ENCODE results near the gene WNT9B. TPM values are rescaled to one million over a fixed set of nuclear protein-coding genes. Genes with fewer than 3 reads are reported as not detected.

Gene WNT9B
- total and polyA plus RNA-seq, 9 of the 15 experiments (the other 6 are each of a cell fraction or from before 2014, with no cell fraction given): not detected

DNA sequence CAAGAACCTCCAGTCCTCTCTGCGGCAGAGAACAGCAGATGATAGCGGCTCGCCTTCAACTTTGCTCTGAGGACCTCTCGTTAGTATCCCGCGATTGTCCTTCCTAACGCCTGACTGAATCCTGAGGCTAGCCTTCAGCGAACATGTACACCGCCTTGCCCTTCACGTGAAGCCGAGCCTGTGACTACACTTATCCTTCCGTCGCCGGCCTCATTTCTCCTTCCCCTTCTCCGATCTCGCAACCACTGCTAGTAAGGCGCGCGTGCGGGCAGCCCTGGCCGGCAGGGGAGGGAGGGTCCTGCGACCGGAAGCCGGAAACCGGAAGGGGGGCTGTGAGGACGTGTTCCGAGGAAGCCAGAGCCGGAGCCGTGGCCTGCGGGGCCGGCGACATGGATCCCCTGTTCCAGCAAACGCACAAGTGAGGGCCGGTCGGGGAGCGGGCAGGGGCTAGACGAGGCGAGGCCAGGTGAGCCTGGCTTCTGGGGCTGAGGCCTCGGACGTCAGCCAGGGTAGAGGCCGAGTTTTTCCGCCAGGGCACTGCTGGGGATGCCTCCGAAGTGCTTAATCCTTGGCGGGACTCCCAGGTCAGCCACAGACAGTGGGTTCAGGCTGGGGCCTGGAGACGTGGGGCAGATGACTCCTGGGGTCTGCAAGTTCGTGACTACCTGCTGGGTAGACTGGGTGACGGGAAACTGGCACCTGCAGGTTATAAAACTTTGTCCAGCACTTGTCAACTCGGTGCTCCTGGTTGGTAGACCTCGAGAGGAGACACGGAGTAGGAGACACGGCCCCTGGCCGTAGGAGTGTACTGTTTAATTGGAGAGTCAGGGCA, 71.6 kb downstream of the WNT9B start, which contains the start of gene GOSR2 (continued):
- TF ChIP-seq, protein P1, sequence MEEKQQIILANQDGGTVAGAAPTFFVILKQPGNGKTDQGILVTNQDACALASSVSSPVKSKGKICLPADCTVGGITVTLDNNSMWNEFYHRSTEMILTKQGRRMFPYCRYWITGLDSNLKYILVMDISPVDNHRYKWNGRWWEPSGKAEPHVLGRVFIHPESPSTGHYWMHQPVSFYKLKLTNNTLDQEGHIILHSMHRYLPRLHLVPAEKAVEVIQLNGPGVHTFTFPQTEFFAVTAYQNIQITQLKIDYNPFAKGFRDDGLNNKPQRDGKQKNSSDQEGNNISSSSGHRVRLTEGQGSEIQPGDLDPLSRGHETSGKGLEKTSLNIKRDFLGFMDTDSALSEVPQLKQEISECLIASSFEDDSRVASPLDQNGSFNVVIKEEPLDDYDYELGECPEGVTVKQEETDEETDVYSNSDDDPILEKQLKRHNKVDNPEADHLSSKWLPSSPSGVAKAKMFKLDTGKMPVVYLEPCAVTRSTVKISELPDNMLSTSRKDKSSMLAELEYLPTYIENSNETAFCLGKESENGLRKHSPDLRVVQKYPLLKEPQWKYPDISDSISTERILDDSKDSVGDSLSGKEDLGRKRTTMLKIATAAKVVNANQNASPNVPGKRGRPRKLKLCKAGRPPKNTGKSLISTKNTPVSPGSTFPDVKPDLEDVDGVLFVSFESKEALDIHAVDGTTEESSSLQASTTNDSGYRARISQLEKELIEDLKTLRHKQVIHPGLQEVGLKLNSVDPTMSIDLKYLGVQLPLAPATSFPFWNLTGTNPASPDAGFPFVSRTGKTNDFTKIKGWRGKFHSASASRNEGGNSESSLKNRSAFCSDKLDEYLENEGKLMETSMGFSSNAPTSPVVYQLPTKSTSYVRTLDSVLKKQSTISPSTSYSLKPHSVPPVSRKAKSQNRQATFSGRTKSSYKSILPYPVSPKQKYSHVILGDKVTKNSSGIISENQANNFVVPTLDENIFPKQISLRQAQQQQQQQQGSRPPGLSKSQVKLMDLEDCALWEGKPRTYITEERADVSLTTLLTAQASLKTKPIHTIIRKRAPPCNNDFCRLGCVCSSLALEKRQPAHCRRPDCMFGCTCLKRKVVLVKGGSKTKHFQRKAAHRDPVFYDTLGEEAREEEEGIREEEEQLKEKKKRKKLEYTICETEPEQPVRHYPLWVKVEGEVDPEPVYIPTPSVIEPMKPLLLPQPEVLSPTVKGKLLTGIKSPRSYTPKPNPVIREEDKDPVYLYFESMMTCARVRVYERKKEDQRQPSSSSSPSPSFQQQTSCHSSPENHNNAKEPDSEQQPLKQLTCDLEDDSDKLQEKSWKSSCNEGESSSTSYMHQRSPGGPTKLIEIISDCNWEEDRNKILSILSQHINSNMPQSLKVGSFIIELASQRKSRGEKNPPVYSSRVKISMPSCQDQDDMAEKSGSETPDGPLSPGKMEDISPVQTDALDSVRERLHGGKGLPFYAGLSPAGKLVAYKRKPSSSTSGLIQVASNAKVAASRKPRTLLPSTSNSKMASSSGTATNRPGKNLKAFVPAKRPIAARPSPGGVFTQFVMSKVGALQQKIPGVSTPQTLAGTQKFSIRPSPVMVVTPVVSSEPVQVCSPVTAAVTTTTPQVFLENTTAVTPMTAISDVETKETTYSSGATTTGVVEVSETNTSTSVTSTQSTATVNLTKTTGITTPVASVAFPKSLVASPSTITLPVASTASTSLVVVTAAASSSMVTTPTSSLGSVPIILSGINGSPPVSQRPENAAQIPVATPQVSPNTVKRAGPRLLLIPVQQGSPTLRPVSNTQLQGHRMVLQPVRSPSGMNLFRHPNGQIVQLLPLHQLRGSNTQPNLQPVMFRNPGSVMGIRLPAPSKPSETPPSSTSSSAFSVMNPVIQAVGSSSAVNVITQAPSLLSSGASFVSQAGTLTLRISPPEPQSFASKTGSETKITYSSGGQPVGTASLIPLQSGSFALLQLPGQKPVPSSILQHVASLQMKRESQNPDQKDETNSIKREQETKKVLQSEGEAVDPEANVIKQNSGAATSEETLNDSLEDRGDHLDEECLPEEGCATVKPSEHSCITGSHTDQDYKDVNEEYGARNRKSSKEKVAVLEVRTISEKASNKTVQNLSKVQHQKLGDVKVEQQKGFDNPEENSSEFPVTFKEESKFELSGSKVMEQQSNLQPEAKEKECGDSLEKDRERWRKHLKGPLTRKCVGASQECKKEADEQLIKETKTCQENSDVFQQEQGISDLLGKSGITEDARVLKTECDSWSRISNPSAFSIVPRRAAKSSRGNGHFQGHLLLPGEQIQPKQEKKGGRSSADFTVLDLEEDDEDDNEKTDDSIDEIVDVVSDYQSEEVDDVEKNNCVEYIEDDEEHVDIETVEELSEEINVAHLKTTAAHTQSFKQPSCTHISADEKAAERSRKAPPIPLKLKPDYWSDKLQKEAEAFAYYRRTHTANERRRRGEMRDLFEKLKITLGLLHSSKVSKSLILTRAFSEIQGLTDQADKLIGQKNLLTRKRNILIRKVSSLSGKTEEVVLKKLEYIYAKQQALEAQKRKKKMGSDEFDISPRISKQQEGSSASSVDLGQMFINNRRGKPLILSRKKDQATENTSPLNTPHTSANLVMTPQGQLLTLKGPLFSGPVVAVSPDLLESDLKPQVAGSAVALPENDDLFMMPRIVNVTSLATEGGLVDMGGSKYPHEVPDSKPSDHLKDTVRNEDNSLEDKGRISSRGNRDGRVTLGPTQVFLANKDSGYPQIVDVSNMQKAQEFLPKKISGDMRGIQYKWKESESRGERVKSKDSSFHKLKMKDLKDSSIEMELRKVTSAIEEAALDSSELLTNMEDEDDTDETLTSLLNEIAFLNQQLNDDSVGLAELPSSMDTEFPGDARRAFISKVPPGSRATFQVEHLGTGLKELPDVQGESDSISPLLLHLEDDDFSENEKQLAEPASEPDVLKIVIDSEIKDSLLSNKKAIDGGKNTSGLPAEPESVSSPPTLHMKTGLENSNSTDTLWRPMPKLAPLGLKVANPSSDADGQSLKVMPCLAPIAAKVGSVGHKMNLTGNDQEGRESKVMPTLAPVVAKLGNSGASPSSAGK (IDR thresholded peaks at IDR 0.05): 0 out of 2 replicates have a peak, but pooled peaks have one; percentile 25
- TF ChIP-seq NR3C1 (CRISPR knock-in tag; IDR thresholded peaks at IDR 0.05) (no peak), FOS (IDR thresholded peaks at IDR 0.05; ENCODE audit: extremely low read depth, insufficient read length) (no peak), ESRRB (CRISPR knock-in tag; IDR thresholded peaks at IDR 0.05; ENCODE audit: borderline replicate concordance) (no peak)
- TF ChIP-seq, protein P2, sequence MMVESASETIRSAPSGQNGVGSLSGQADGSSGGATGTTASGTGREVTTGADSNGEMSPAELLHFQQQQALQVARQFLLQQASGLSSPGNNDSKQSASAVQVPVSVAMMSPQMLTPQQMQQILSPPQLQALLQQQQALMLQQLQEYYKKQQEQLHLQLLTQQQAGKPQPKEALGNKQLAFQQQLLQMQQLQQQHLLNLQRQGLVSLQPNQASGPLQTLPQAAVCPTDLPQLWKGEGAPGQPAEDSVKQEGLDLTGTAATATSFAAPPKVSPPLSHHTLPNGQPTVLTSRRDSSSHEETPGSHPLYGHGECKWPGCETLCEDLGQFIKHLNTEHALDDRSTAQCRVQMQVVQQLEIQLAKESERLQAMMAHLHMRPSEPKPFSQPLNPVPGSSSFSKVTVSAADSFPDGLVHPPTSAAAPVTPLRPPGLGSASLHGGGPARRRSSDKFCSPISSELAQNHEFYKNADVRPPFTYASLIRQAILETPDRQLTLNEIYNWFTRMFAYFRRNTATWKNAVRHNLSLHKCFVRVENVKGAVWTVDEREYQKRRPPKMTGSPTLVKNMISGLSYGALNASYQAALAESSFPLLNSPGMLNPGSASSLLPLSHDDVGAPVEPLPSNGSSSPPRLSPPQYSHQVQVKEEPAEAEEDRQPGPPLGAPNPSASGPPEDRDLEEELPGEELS (CRISPR knock-in tag; IDR thresholded peaks at IDR 0.05; ENCODE audit: borderline replicate concordance): no peak
- TF ChIP-seq, protein P3, sequence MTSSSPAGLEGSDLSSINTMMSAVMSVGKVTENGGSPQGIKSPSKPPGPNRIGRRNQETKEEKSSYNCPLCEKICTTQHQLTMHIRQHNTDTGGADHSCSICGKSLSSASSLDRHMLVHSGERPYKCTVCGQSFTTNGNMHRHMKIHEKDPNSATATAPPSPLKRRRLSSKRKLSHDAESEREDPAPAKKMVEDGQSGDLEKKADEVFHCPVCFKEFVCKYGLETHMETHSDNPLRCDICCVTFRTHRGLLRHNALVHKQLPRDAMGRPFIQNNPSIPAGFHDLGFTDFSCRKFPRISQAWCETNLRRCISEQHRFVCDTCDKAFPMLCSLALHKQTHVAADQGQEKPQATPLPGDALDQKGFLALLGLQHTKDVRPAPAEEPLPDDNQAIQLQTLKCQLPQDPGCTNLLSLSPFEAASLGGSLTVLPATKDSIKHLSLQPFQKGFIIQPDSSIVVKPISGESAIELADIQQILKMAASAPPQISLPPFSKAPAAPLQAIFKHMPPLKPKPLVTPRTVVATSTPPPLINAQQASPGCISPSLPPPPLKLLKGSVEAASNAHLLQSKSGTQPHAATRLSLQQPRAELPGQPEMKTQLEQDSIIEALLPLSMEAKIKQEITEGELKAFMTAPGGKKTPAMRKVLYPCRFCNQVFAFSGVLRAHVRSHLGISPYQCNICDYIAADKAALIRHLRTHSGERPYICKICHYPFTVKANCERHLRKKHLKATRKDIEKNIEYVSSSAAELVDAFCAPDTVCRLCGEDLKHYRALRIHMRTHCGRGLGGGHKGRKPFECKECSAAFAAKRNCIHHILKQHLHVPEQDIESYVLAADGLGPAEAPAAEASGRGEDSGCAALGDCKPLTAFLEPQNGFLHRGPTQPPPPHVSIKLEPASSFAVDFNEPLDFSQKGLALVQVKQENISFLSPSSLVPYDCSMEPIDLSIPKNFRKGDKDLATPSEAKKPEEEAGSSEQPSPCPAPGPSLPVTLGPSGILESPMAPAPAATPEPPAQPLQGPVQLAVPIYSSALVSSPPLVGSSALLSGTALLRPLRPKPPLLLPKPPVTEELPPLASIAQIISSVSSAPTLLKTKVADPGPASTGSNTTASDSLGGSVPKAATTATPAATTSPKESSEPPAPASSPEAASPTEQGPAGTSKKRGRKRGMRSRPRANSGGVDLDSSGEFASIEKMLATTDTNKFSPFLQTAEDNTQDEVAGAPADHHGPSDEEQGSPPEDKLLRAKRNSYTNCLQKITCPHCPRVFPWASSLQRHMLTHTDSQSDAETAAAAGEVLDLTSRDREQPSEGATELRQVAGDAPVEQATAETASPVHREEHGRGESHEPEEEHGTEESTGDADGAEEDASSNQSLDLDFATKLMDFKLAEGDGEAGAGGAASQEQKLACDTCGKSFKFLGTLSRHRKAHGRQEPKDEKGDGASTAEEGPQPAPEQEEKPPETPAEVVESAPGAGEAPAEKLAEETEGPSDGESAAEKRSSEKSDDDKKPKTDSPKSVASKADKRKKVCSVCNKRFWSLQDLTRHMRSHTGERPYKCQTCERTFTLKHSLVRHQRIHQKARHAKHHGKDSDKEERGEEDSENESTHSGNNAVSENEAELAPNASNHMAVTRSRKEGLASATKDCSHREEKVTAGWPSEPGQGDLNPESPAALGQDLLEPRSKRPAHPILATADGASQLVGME (CRISPR knock-in tag; IDR thresholded peaks at IDR 0.05): peak; percentile 78; the same call in 1 of the 2 replicates

Data from K562 (cell line).